T-helper 2 cell treated with Interferon-gamma antibody and Interleukin-4, amounts not matched to agents 5 μg/mL and 100 μg/mL, for 36 hours (primary cell): ENCODE measurements around the gene PROM1.

Source experiments
- DNase-seq: peaks from one replicate; pipeline ENCODE4 v3.0.0; 2021; ENCODE audit warnings: low spot score
- H3K27ac Mint-ChIP-seq: one replicate; pipeline ENCODE4 v1.8.0; 2021; ENCODE audit warnings: mild to moderate bottlenecking, mixed read lengths
- H3K27me3 Mint-ChIP-seq: one replicate; pipeline ENCODE4 v1.8.0; 2021; ENCODE audit warnings: low read depth, mixed read lengths
- H3K36me3 Mint-ChIP-seq: one replicate; pipeline ENCODE4 v1.8.0; 2021; ENCODE audit warnings: low read depth, mixed read lengths
- H3K4me1 Mint-ChIP-seq: one replicate; pipeline ENCODE4 v1.8.0; 2021; ENCODE audit warnings: low read depth, mixed read lengths
- H3K4me3 Mint-ChIP-seq: one replicate; pipeline ENCODE4 v1.8.0; 2022; ENCODE audit warnings: mild to moderate bottlenecking, moderate library complexity, mixed read lengths
- H3K9me3 Mint-ChIP-seq: one replicate; pipeline ENCODE4 v1.8.0; 2021; ENCODE audit warnings: mixed read lengths

The PROM1 gene

DNA sequence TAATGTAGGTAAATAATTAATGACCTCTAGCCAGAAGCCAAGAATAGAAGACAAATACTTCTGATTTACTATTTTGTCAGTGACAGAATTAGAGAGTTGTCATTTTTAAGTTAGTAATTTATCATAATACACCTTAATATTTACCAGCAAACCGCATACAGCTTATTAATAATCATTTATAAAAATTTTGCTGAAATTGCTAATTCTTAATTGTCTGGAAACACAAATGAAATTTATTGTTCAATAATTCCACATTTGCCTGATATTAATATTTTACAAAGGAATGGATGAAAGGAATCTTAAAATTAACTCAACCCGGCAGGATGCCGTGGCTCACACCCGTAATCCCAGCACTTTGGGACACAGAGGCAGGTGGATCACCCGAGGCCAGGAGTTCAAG, 44.7 kb downstream of the PROM1 start:
- no peak for DNase-seq
- H3K4me1 Mint-ChIP-seq = no peaks in the 10 kb centered on the region
- H3K36me3 Mint-ChIP-seq = no peaks in the 10 kb centered on the region
- no peak overlapping the region for H3K27ac Mint-ChIP-seq
- H3K9me3 Mint-ChIP-seq = no peaks in the 10 kb centered on the region
- no peak overlapping the region for H3K4me3 Mint-ChIP-seq
- peaks cover 7% of the 10 kb centered on the region for H3K27me3 Mint-ChIP-seq

DNA sequence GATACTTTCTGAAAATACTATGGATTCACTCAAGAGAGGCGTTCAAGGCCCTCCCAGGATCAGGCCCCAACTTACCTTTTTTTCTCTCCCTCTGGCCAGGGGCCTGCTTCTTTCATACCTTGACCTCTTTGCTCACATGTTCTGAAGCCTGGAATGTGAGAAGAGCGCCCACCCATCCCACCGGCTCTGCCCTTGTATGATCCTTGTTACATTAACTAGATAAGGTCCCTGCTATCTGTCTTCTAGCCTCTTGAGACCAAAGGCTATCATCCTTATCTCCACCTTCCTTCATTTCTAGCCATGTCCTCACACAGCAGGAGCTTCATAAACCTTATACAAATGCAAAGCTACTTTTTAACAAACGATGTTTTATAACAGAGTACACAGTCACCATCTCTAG, 45.9 kb downstream of the PROM1 start:
- no peak overlapping the region for H3K27ac Mint-ChIP-seq
- H3K27me3 Mint-ChIP-seq = peaks cover 7% of the 10 kb centered on the region
- H3K4me3 Mint-ChIP-seq = no peak overlapping the region
- H3K9me3 Mint-ChIP-seq = no peaks in the 10 kb centered on the region
- H3K4me1 Mint-ChIP-seq = no peaks in the 10 kb centered on the region
- H3K36me3 Mint-ChIP-seq = no peaks in the 10 kb centered on the region
- DNase-seq = no peak

DNA sequence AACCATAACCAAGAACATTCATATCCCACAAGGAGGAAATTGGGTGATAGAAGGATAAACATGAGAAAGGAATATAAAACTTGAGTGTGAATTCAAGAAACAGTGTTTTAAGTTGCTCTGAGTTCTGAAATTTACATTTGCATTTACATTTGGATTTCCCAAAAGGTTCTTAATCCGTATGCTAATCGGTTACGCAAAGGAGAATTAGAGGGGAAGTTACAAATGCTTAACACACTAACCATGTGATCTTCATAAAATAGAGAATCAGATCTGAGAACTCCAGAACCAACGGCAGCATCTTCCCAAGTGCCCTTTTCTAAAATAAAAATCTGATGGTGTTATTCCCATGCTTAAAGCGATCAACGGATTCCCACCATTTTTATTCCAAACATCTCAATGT, 48.0 kb downstream of the PROM1 start:
- no peak for DNase-seq

DNA sequence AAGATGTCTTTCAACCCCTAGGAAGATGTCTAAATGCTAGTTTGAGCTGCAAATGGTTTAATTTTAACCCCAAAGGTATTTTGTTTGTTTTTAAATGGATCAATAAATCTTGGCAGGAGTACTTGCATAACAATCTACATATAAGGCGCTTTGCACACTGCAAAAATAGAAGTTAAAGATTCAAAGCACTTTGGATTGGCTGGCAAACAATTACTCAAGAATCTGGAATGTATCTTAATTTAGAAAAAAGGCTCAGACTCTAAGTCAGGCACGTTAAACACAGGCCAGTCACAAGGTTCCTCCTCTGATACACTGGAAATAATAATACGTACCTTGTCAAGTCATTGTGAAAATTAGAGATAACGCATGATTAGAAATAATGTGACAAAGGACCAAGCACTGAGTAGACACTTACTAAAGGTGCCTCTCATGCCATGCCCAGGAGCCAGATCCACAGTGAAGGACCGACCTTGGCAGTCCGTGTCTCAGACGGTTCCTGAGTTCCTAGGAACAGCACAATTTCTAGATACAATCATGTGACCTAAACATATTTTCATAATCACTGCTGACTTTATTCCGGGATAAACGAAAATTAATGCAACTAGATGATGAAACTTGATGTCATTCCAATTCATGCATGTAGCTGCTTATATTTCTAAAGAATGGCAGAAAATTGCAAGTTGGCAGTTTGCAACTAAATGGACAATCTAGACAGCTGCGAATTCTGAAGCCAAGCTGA, 49.6 kb downstream of the PROM1 start:
- Mint-ChIP-seq H3K27ac (no peak overlapping the region), H3K36me3 (no peaks in the 10 kb centered on the region), H3K4me1 (no peaks in the 10 kb centered on the region), H3K9me3 (no peaks in the 10 kb centered on the region), H3K27me3 (peaks cover 7% of the 10 kb centered on the region), H3K4me3 (no peak overlapping the region)
- DNase-seq = no peak

More for the DNA sequence above, 48.0 kb downstream of the PROM1 start:
- Mint-ChIP-seq H3K4me3 (no peak overlapping the region), H3K27ac (no peak overlapping the region), H3K4me1 (no peaks in the 10 kb centered on the region), H3K36me3 (no peaks in the 10 kb centered on the region), H3K27me3 (peaks cover 5% of the 10 kb centered on the region), H3K9me3 (no peaks in the 10 kb centered on the region)

DNA sequence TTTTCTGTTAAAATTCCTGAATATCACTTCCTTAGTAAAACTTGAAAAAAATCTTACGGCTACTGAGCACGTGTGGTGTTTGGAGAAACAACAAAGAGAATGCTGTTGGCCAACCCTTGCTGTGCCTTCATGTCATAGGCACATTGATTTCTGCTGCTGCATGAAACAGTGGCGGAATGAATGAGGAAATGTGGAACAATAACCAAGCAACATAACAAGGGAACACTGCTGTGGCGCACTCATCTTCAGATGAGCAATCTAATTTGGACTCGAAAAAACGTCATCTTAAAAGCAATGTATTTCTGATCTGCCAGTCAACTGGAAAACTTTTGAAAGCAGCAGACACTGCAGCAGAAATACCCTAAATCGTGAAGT, 51.4 kb downstream of the PROM1 start:
- peaks cover 8% of the 10 kb centered on the region for H3K27me3 Mint-ChIP-seq
- no peaks in the 10 kb centered on the region for H3K4me1 Mint-ChIP-seq
- no peaks in the 10 kb centered on the region for H3K36me3 Mint-ChIP-seq
- no peak for DNase-seq
- no peak overlapping the region for H3K27ac Mint-ChIP-seq
- no peaks in the 10 kb centered on the region for H3K9me3 Mint-ChIP-seq
- H3K4me3 Mint-ChIP-seq = no peak overlapping the region

DNA sequence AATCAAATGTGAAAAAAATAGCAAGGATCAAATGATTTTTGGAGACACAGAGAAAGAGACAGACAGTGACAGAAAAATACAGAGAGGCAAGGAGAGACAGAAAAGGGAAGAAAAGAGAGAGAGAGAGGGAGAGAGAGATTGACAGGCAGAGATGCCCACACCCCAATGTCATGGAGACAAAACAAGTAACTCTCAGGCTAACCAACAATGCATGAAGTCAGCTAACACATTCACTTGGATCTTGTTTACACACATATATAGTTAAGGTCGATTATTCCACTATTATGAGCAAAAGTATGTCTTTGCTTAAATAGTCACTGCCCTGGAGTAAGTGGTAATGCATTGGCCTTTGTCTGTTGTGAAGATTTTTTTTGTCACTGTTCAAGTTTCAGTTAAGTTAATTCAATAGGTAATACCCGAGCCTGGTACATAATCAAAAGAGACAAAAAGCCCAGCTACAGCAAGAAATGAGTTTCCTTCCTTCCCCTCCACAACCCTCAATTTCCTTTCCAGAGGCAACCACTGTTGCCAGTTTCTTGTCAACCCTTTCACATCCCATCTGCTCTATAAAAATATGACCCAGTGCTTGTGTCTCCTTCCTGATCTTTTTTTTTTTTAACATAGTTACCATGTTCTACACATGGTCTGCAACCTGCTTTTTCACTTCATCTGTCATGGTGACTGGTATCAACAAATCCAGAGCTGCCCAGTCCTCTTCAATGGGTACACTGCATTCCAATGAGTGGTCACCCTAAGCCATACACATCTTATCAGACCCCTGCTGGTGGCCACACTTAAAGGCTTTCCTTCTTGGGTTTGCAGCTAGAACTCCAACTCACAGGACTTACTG, 52.1 kb downstream of the PROM1 start:
- no peak for DNase-seq
- peaks cover 8% of the 10 kb centered on the region for H3K27me3 Mint-ChIP-seq
- H3K36me3 Mint-ChIP-seq = no peaks in the 10 kb centered on the region
- no peak overlapping the region for H3K4me3 Mint-ChIP-seq
- H3K9me3 Mint-ChIP-seq = no peaks in the 10 kb centered on the region
- H3K27ac Mint-ChIP-seq = no peak overlapping the region
- H3K4me1 Mint-ChIP-seq = no peaks in the 10 kb centered on the region

DNA sequence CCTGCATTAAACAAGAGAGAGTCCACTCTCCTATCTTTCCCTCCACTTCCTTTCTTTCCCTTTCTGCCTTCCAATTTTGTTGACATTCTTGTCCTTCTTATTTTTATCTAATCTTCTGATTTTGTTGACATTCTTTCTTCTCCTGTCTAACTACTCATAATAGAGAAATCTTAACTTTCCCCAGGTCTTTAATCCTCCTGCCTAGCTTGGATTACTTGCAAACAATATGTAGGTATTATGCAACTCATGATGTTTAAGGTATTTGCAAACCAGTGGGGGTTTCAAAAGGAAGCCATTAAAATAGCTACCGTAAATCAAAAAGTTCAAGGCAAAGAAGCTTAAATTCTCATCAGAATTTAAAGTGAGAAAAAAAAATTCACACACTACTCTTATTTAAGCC, 53.9 kb downstream of the PROM1 start:
- H3K36me3 Mint-ChIP-seq = no peaks in the 10 kb centered on the region
- no peak for DNase-seq
- H3K27me3 Mint-ChIP-seq = peaks cover 10% of the 10 kb centered on the region
- no peaks in the 10 kb centered on the region for H3K4me1 Mint-ChIP-seq
- no peak overlapping the region for H3K4me3 Mint-ChIP-seq
- H3K9me3 Mint-ChIP-seq = no peaks in the 10 kb centered on the region
- H3K27ac Mint-ChIP-seq = no peak overlapping the region

DNA sequence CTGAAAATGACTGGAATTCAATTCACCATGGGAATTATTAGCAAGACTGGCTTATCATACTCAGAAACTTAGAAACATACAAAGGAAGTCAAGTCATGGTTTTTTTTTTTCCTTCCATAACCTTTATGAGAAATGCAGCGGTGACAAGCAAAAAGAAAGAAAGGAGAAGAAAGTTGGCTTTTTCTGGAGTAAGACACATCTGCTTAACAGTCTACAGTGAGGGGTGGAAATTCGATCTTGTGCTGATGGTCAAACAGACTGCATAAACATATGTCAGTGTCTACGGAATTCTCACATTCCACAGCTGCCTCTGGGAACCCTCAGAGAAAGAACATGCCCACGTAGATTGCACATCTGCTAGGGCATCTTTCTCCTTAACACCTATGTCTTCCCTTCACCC, 54.6 kb downstream of the PROM1 start:
- Mint-ChIP-seq H3K9me3 (no peaks in the 10 kb centered on the region), H3K27ac (no peak overlapping the region), H3K4me3 (no peak overlapping the region), H3K27me3 (peaks cover 10% of the 10 kb centered on the region), H3K4me1 (no peaks in the 10 kb centered on the region), H3K36me3 (no peaks in the 10 kb centered on the region)
- no peak for DNase-seq

DNA sequence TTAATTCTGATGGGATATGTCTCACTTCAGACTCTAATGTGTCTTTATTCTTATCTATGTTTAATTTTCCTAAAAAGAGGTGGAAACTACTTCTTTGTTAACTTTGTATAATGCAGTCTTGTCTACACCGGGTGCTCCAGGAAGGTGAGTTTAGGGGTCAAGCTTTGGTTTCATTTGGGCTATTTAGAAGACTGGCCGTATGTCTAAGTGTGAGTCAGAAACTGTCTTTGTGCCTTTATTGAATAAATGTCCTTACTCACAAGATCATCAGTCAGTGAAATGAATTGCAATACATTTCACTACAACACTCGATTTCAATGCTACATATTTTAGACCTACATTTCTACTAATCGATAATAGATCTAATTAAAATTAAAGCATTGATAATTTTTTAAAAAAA, 56.2 kb downstream of the PROM1 start:
- no peak overlapping the region for H3K27ac Mint-ChIP-seq
- no peak for DNase-seq

DNA sequence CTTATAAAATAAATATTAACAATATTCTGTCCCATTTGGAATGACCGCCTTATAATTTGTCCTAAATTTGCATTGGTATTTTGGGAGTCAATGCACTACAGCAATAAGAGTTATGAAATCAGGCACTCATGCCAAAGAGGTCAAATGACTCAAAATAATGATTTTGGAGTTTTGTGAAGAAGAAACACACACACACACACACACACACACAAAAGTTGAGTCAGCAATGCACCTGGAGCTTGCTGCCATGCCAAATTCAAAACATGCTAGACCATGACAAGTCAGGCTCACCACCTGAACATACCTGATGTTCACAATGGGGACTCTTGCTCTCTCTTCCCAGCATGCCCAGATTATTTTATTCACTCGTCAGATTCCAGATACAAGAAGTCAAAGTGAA, 56.7 kb downstream of the PROM1 start:
- Mint-ChIP-seq H3K27ac (no peak overlapping the region), H3K4me3 (no peak overlapping the region), H3K27me3 (peaks cover 10% of the 10 kb centered on the region), H3K36me3 (no peaks in the 10 kb centered on the region), H3K9me3 (no peaks in the 10 kb centered on the region), H3K4me1 (peaks cover 2% of the 10 kb centered on the region)
- DNase-seq = no peak

More for the DNA sequence above, 56.2 kb downstream of the PROM1 start:
- H3K27me3 Mint-ChIP-seq = peaks cover 10% of the 10 kb centered on the region
- no peak overlapping the region for H3K4me3 Mint-ChIP-seq
- H3K9me3 Mint-ChIP-seq = no peaks in the 10 kb centered on the region
- no peaks in the 10 kb centered on the region for H3K36me3 Mint-ChIP-seq
- H3K4me1 Mint-ChIP-seq = peaks cover 2% of the 10 kb centered on the region

DNA sequence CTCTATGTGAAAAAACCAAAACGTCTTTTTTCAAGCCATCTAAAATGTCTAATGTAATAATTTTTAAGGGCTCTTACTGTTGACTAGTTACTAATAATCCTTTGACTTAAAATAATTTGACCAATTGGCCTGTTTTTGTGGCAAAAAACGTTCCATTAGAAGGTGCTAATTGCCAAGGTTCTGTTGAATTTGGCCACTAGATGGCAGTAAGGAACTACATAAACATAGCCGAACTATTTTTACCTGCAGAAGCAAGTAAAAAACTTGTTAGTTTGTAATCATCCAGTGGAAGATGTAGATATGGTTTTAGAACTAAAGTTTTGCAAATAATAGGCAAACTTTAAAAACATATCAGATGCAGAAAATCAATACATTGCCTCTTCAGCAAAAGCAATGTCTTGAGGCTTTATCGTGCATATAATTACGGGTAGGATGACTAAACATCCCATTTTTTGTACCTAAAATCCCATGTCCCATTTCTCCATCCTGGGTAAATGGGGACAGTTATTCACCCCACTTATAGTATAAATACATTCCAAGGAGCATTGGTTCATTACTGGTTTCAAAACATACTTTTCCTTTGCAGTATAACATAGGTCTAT, 57.6 kb downstream of the PROM1 start:
- H3K27me3 Mint-ChIP-seq = peaks cover 10% of the 10 kb centered on the region
- no peak overlapping the region for H3K4me3 Mint-ChIP-seq
- H3K27ac Mint-ChIP-seq = no peak overlapping the region
- DNase-seq = no peak
- H3K4me1 Mint-ChIP-seq = peaks cover 2% of the 10 kb centered on the region
- no peaks in the 10 kb centered on the region for H3K36me3 Mint-ChIP-seq
- H3K9me3 Mint-ChIP-seq = no peaks in the 10 kb centered on the region

DNA sequence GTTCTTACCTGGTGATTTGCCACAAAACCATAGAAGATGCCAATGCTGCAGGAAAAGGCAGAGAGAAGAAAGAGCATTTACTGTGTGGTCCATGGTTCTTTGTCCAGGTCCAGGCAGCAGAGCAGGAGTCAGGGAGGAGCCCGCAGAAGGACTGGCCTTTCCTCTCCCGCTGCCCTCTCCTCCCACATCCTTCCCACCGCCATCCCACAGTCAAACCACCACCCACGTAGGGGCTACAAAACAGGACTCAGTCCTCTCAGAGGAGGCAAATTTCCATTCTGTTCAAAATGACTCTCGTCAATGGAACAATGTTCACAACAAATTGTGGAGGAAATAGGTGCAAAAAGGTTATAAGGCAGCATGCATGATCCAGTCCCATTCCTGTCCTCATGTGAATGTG, 58.6 kb downstream of the PROM1 start:
- H3K27me3 Mint-ChIP-seq = peaks cover 11% of the 10 kb centered on the region
- H3K36me3 Mint-ChIP-seq = no peaks in the 10 kb centered on the region
- H3K27ac Mint-ChIP-seq = no peak overlapping the region

DNA sequence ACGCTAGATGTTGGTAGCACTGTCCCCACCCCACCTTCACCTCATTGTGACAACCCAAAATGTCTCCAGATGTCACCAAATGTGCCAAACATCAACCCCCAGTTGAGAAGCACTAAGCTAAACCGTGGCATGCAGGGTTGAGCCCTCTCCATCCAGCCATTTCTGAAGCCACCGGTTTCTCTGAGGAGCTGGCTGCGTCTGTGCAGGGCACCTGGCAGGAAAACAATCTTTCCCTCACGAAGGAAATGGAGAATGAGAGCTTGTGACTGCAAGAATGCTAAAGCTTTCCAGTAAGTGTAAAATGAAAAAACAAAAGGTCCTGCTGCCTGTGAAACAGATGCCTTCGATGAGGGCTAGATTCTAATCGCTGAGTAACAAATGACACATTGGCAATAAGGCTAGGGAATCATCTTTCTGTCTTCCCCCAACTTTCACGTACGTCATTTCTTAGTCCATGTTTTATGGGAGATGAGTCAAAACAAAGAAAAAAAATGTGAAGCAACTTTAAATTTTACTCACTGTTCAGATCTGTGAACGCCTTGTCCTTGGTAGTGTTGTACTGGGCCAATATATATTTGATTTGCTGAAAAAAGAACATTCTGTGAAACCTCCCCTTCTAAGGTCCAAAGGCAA, 59.9 kb downstream of the PROM1 start:
- H3K4me1 Mint-ChIP-seq = peaks cover 4% of the 10 kb centered on the region
- DNase-seq = peak; percentile 9
- H3K27me3 Mint-ChIP-seq = peaks cover 12% of the 10 kb centered on the region
- H3K27ac Mint-ChIP-seq = no peak overlapping the region
- H3K9me3 Mint-ChIP-seq = no peaks in the 10 kb centered on the region
- H3K36me3 Mint-ChIP-seq = no peaks in the 10 kb centered on the region
- no peak overlapping the region for H3K4me3 Mint-ChIP-seq

More for the DNA sequence above, 58.6 kb downstream of the PROM1 start:
- no peaks in the 10 kb centered on the region for H3K9me3 Mint-ChIP-seq
- H3K4me3 Mint-ChIP-seq = no peak overlapping the region
- DNase-seq = no peak
- peaks cover 3% of the 10 kb centered on the region for H3K4me1 Mint-ChIP-seq
